IMR-90 (cell line): ENCODE measurements around the gene KRT7. TPM values are rescaled to one million over a fixed set of nuclear protein-coding genes. Genes with fewer than 3 reads are reported as not detected.

ENCODE experiments used
- ATAC-seq: fragments of 200-7000 bp; cut with Tn5 transposase; 2 replicates; pipeline ENCODE4 v1.9.1; 2020; ENCODE audit warnings: low read depth, mild to moderate bottlenecking, moderate library complexity
- BruUV-seq: library from RNA; stranded (reverse); fragments of 400-500 nt; replicated peaks from 2 replicates; lab custom pipeline; 2021; lab: Mats Ljungman, UMichigan
- CTCF ChIA-PET: fragments of 300-600 bp; formaldehyde crosslinking; extraction: SDS; loops from one replicate; lab custom pipeline; 2021; ENCODE audit warnings: antibody characterized with exemption; lab: Yijun Ruan, JAX
- POLR2A ChIA-PET: fragments of 300-600 bp; sonication (Branson Sonifier 250); formaldehyde crosslinking; loops from one replicate; lab custom pipeline; 2022; ENCODE audit warnings: antibody characterized with exemption; ENCODE audit not compliant: unreplicated experiment; lab: Charles Lee
- DNase-seq: peaks from one replicate; pipeline ENCODE4 v3.0.0; 2013
- H2AFZ ChIP-seq: replicated peaks from 2 replicates; pipeline ENCODE3; 2013; ENCODE audit warnings: low read length, mild to moderate bottlenecking; ENCODE audit not compliant: poor library complexity
- H2AK5ac ChIP-seq: 2 replicates; pipeline ENCODE4 v1.6.1; 2013; ENCODE audit warnings: low read depth, low read length, inconsistent platforms
- H2AK9ac ChIP-seq: replicated peaks from 2 replicates; pipeline ENCODE3; 2013; ENCODE audit warnings: mild to moderate bottlenecking, low read depth, low read length, moderate library complexity; ENCODE audit not compliant: poor library complexity
- H2BK120ac ChIP-seq: 2 replicates; pipeline ENCODE4 v1.6.1; 2013; ENCODE audit warnings: low read depth, low read length, inconsistent platforms
- H2BK15ac ChIP-seq: 3 replicates; pipeline ENCODE4 v1.6.1; 2013; ENCODE audit warnings: low read depth, low read length, inconsistent platforms
- H2BK20ac ChIP-seq: 2 replicates; pipeline ENCODE4 v1.6.1; 2013; ENCODE audit warnings: low read depth, mild to moderate bottlenecking, inconsistent platforms, low read length, moderate library complexity
- H2BK5ac ChIP-seq: 2 replicates; pipeline ENCODE4 v1.6.1; 2013; ENCODE audit warnings: mild to moderate bottlenecking, low read depth, low read length, inconsistent platforms; ENCODE audit not compliant: poor library complexity, severe bottlenecking
- H3K14ac ChIP-seq: replicated peaks from 2 replicates; pipeline ENCODE4 v1.6.1; 2013; ENCODE audit warnings: low read depth, low read length, inconsistent platforms
- H3K18ac ChIP-seq: 2 replicates; pipeline ENCODE4 v1.6.1; 2013; ENCODE audit warnings: low read depth, low read length, control low read depth
- H3K23ac ChIP-seq: 2 replicates; pipeline ENCODE4 v1.6.1; 2013; ENCODE audit warnings: low read depth, low read length, inconsistent platforms
- H3K27ac ChIP-seq: 2 replicates; pipeline ENCODE4 v1.5.1; 2013; ENCODE audit warnings: mild to moderate bottlenecking, control low read depth, low read length; ENCODE audit not compliant: insufficient read depth
- H3K27me3 ChIP-seq: 2 replicates; pipeline ENCODE4 v1.6.1; 2013; ENCODE audit warnings: low read length; ENCODE audit not compliant: control insufficient read depth, insufficient read depth
- H3K36me3 ChIP-seq: 2 replicates; pipeline ENCODE4 v1.6.1; 2013; ENCODE audit warnings: low read length, mixed read lengths; ENCODE audit not compliant: control insufficient read depth, insufficient read depth
- H3K4ac ChIP-seq: 2 replicates; pipeline ENCODE4 v1.6.1; 2013; ENCODE audit warnings: low read depth, low read length, inconsistent platforms
- H3K4me1 ChIP-seq: 2 replicates; pipeline ENCODE4 v1.6.1; 2013; ENCODE audit warnings: low read length, mixed read lengths; ENCODE audit not compliant: control insufficient read depth, insufficient read depth
- H3K4me2 ChIP-seq: 2 replicates; pipeline ENCODE4 v1.6.1; 2013; ENCODE audit warnings: low read depth, mild to moderate bottlenecking, control low read depth, low read length, moderate library complexity
- H3K4me3 ChIP-seq: 2 replicates; pipeline ENCODE4 v1.5.1; 2013; ENCODE audit warnings: low read depth, mild to moderate bottlenecking, control low read depth, low read length, moderate library complexity; ENCODE audit not compliant: insufficient read depth
- H3K56ac ChIP-seq: 2 replicates; pipeline ENCODE4 v1.6.1; 2013; ENCODE audit warnings: low read length, inconsistent platforms; ENCODE audit not compliant: insufficient read depth; ENCODE audit errors: extremely low read depth
- H3K79me1 ChIP-seq, 2 experiments: 2 replicates each; pipeline ENCODE4 v1.6.1; 2013; ENCODE audit warnings: low read length in 2 of 2, inconsistent platforms in 1 of 2, low read depth in 1 of 2
- H3K9ac ChIP-seq: 2 replicates; pipeline ENCODE4 v1.6.1; 2013; ENCODE audit warnings: low read depth, low read length, control low read depth
- H3K9me1 ChIP-seq: 2 replicates; pipeline ENCODE4 v1.6.1; 2013; ENCODE audit warnings: low read length, inconsistent platforms; ENCODE audit not compliant: insufficient read depth
- H3K9me3 ChIP-seq: 2 replicates; pipeline ENCODE4 v1.6.1; 2013; ENCODE audit warnings: low read length; ENCODE audit not compliant: control insufficient read depth, insufficient read depth
- H4K20me1 ChIP-seq: 2 replicates; pipeline ENCODE4 v1.6.1; 2013; ENCODE audit warnings: low read length, inconsistent platforms; ENCODE audit not compliant: insufficient read depth
- H4K5ac ChIP-seq: 2 replicates; pipeline ENCODE4 v1.6.1; 2013; ENCODE audit warnings: mild to moderate bottlenecking, low read depth, low read length, control low read depth
- H4K8ac ChIP-seq, 2 experiments: 2 replicates each; pipeline ENCODE4 v1.6.1; 2013; ENCODE audit warnings: low read depth in 2 of 2, low read length in 2 of 2, control low read depth in 1 of 2, inconsistent platforms in 1 of 2
- H4K91ac ChIP-seq: 2 replicates; pipeline ENCODE4 v1.6.1; 2013; ENCODE audit warnings: low read depth, low read length, inconsistent platforms; ENCODE audit not compliant: insufficient read depth
- BHLHE40 ChIP-seq: fragments of 150-350 bp; IDR thresholded peaks from 2 replicates; pipeline ENCODE4 v1.6.1; 2016; ENCODE audit warnings: mild to moderate bottlenecking, low read depth, low read length
- CEBPB ChIP-seq: IDR thresholded peaks from 2 replicates; pipeline ENCODE4 v1.6.1; 2012; ENCODE audit warnings: low read depth, low read length, improper control_type of control experiment
- MAFK ChIP-seq: IDR thresholded peaks from 2 replicates; pipeline ENCODE4 v1.6.1; 2012; ENCODE audit warnings: low read depth, low read length, improper control_type of control experiment
- MAZ ChIP-seq: IDR thresholded peaks from 2 replicates; pipeline ENCODE4 v1.6.1; 2012; ENCODE audit warnings: low read depth, mild to moderate bottlenecking, low read length, improper control_type of control experiment, moderate library complexity, borderline replicate concordance
- MXI1 ChIP-seq: IDR thresholded peaks from 2 replicates; pipeline ENCODE4 v1.6.1; 2012; ENCODE audit warnings: low read depth, mild to moderate bottlenecking, low read length, moderate library complexity, borderline replicate concordance
- NFE2L2 ChIP-seq: fragments of 150-350 bp; IDR thresholded peaks from 2 replicates; pipeline ENCODE4 v1.6.1; 2016; ENCODE audit warnings: low read depth, mild to moderate bottlenecking, low read length
- POLR2A ChIP-seq: IDR thresholded peaks from 2 replicates; pipeline ENCODE4 v1.6.1; 2012; ENCODE audit warnings: mild to moderate bottlenecking, low read depth, low read length
- RAD21 ChIP-seq: IDR thresholded peaks from 2 replicates; pipeline ENCODE4 v1.6.1; 2012; ENCODE audit warnings: low read length, improper control_type of control experiment
- RCOR1 ChIP-seq: IDR thresholded peaks from 2 replicates; pipeline ENCODE4 v1.6.1; 2012; ENCODE audit warnings: mild to moderate bottlenecking, low read length, improper control_type of control experiment; ENCODE audit not compliant: insufficient replicate concordance
- RFX5 ChIP-seq: IDR thresholded peaks from 2 replicates; pipeline ENCODE4 v1.8.0; 2012; ENCODE audit warnings: low read depth, mild to moderate bottlenecking, low read length, moderate library complexity
- SMC3 ChIP-seq: fragments of 150-350 bp; IDR thresholded peaks from 2 replicates; pipeline ENCODE4 v1.6.1; 2016; ENCODE audit warnings: low read depth, mild to moderate bottlenecking, antibody characterized with exemption, low read length, moderate library complexity
- WGBS, 2 experiments: methylation state at CpG; one replicate each; pipeline versions ENCODE4 v1.1.5 to v1.1.7; 2013; ENCODE audit warnings: missing lambda C conversion rate in 2 of 2; ENCODE audit not compliant: insufficient read length in 1 of 2; ENCODE audit errors: extremely low coverage in 2 of 2; 5-methylcytosine and 5-hydroxymethylcytosine counted together
- dilution Hi-C: fragments of 300-500 bp; cut with HindIII; formaldehyde crosslinking; loops from one replicate; pipeline ENCODE4 v1.14.3; 2018; ENCODE audit warnings: low sequenced_read_pairs; ENCODE audit not compliant: unreplicated experiment
- in situ Hi-C: fragments of 300-500 bp; cut with MboI; formaldehyde crosslinking; loops from 3 replicates; pipeline ENCODE4 v1.14.3; 2019; ENCODE audit warnings: low sequenced_read_pairs, inconsistent platforms, mixed read lengths
- intact Hi-C: fragments of 100-400 bp; cut with micrococcal nuclease; formaldehyde crosslinking; loops from 2 replicates; pipeline ENCODE4 v1.10.0; 2022
- polyA plus RNA-seq, 3 experiments: library from polyadenylated mRNA; depleted of rRNA; stranded (reverse); fragments of >200 nt; gene quantifications; 2 replicates each; pipeline ENCODE4 v1.2.3, GENCODE V29; 2012; ENCODE audit warnings: low replicate concordance in 1 of 3
- total RNA-seq: library from RNA; depleted of rRNA; stranded (reverse); fragments of >200 nt; gene quantifications from 2 replicates; pipeline ENCODE4 v1.2.3, GENCODE V29; 2012
- TF ChIP-seq, protein P1 (sequence below): conservative IDR thresholded peaks from 2 replicates; pipeline ENCODE4 v1.5.1; 2012; ENCODE audit warnings: mild to moderate bottlenecking, low read depth, low read length, improper control_type of control experiment

The KRT7 gene
- total and polyA plus RNA-seq, 2 of the 4 experiments (the other 2 are of a cell fraction), result 0.54 to 1.7 TPM

DNA sequence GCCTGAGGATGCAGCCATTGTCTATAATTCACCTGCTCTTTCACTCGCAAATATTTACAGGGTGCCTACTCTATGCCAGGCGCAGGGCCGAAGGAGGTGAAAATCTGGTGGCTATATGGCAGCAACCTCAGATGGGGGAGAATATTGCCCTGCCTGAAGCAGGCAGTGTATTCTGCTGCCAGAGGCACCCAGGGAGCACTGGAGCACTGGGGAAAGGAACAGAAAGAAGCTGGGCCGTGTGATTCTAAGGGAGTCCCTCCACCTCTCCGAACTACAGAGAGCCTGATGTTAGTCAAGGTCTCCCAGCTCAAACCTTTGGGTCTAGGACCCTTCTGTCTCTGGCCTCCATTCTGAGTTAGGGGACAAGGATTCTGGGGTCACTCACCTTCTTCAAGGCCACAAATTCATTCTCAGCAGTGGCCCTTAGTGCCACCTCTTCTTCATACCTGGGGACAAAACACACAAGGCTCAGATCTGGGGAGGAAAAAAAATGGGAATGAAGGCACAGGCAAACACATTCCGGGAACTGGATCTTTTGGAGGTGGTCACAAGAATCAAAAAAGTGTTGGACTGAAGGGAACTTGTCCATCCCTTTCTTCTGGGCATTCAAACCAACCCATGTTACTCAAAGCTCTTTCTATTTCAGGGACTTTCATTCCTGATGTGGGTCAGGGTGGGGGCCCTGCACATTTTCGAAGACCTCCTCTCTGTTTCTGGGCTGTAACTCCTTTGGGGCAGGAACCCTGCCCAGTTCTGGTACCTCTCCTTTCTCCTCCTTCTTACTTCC is 22.1 kb downstream of the KRT7 start:
- Histone ChIP-seq H3K18ac (no peak overlapping the region), H3K14ac (no peak overlapping the region), H3K56ac (no peak overlapping the region), H2AK9ac (no peak overlapping the region), H3K9me3 (no peaks in the 10 kb centered on the region), H3K79me1 (no peaks in the 10 kb centered on the region), H4K91ac (no peak overlapping the region), H3K27me3 (peaks cover 33% of the 10 kb centered on the region), H2AK5ac (no peak overlapping the region), H3K9me1 (0 out of 2 replicates have a peak, but pooled peaks cover 4% of the 10 kb centered on the region), H2BK20ac (no peak overlapping the region), H3K36me3 (no peaks in the 10 kb centered on the region), H3K23ac (no peak overlapping the region), H2AFZ (no peak overlapping the region), H3K9ac (no peak overlapping the region), H2BK120ac (no peak overlapping the region), H3K4me2 (no peak overlapping the region), H3K27ac (no peak overlapping the region), H2BK5ac (no peak overlapping the region), H4K20me1 (no peaks in the 10 kb centered on the region), H3K4ac (no peak overlapping the region; the same call in 1 of the 2 replicates), H4K5ac (no peak overlapping the region), H3K4me3 (no peak overlapping the region), H2BK15ac (no peak overlapping the region), H4K8ac (no peak overlapping the region), H3K4me1 (peaks cover 2% of the 10 kb centered on the region; the same call in 1 of the 2 replicates)
- dilution Hi-C loops, result no loop called here
- in situ Hi-C loops, result no loop called here
- no peak for ATAC-seq
- ChIA-PET POLR2A (no interaction called here), CTCF (no interaction called here)
- WGBS, 2 experiments, result no CpG with 5 or more reads among the region's 7 CpGs
- DNase-seq, result no peak
- TF ChIP-seq RFX5, result no peak
- no peak for TF ChIP-seq NFE2L2
- TF ChIP-seq MXI1, result no peak
- TF ChIP-seq MAFK, result no peak
- TF ChIP-seq POLR2A, result no peak
- TF ChIP-seq MAZ, result no peak
- no peak for TF ChIP-seq RAD21
- no peak for TF ChIP-seq RCOR1
- no peak for TF ChIP-seq BHLHE40
- no peak for TF ChIP-seq CEBPB
- TF ChIP-seq, protein P1, sequence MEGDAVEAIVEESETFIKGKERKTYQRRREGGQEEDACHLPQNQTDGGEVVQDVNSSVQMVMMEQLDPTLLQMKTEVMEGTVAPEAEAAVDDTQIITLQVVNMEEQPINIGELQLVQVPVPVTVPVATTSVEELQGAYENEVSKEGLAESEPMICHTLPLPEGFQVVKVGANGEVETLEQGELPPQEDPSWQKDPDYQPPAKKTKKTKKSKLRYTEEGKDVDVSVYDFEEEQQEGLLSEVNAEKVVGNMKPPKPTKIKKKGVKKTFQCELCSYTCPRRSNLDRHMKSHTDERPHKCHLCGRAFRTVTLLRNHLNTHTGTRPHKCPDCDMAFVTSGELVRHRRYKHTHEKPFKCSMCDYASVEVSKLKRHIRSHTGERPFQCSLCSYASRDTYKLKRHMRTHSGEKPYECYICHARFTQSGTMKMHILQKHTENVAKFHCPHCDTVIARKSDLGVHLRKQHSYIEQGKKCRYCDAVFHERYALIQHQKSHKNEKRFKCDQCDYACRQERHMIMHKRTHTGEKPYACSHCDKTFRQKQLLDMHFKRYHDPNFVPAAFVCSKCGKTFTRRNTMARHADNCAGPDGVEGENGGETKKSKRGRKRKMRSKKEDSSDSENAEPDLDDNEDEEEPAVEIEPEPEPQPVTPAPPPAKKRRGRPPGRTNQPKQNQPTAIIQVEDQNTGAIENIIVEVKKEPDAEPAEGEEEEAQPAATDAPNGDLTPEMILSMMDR, result no peak
- TF ChIP-seq SMC3, result no peak
- BruUV-seq, result no TSS peak
- intact Hi-C loops, result no loop called here
